MG63 (cell line): ENCODE measurements around the gene GNA15. TPM values are rescaled to one million over a fixed set of nuclear protein-coding genes. Genes with fewer than 3 reads are reported as not detected.
A peak's percentile ranks its signal among the peaks of the same experiment; 100 is the strongest.

ENCODE experiments used
- DNase-seq: peaks from one replicate; pipeline ENCODE4 v3.0.0-alpha.2; 2020
- H3K27me3 ChIP-seq: fragments of 250-450 bp; sonication (Bioruptor Pico); 2 replicates; pipeline ENCODE4 v1.5.1; 2020; ENCODE audit warnings: mild to moderate bottlenecking, moderate library complexity
- H3K36me3 ChIP-seq: fragments of 250-450 bp; sonication (Bioruptor Pico); 2 replicates; pipeline ENCODE4 v1.5.1; 2020; ENCODE audit warnings: mild to moderate bottlenecking, moderate library complexity
- H3K4me3 ChIP-seq: fragments of 250-450 bp; sonication (Bioruptor Pico); 2 replicates; pipeline ENCODE4 v1.5.1; 2020; ENCODE audit warnings: mild to moderate bottlenecking, moderate library complexity
- H3K9me3 ChIP-seq: fragments of 250-450 bp; sonication (Bioruptor Pico); 2 replicates; pipeline ENCODE4 v1.5.1; 2020; ENCODE audit warnings: mild to moderate bottlenecking, moderate library complexity
- total RNA-seq: library from RNA; depleted of rRNA; stranded (reverse); fragments of >200 nt; shearing (Covaris generic); gene quantifications from 2 replicates; pipeline ENCODE4 v1.2.3, GENCODE V29; 2014; ENCODE audit warnings: low replicate concordance

The GNA15 gene
- total RNA-seq, 1 experiment from 2014 or later: not detected

- Histone ChIP-seq H3K36me3 (no peaks in the 10 kb centered on the region), H3K27me3 (no peaks in the 10 kb centered on the region), H3K9me3 (no peaks in the 10 kb centered on the region), H3K4me3 (no peak overlapping the region)
- no peak for DNase-seq
These were observed 19.8 kb upstream of the GNA15 start for GRCh38 chr19:3115916-3116602.

- H3K27me3 ChIP-seq: no peaks in the 10 kb centered on the region
- H3K4me3 ChIP-seq: no peak overlapping the region
- no peaks in the 10 kb centered on the region for H3K9me3 ChIP-seq
- no peaks in the 10 kb centered on the region for H3K36me3 ChIP-seq
- no peak for DNase-seq
These were observed 19.2 kb upstream of the GNA15 start for GRCh38 chr19:3116621-3117020.

- H3K36me3 ChIP-seq: no peaks in the 10 kb centered on the region
- no peak overlapping the region for H3K4me3 ChIP-seq
- no peak for DNase-seq
- no peaks in the 10 kb centered on the region for H3K27me3 ChIP-seq
- H3K9me3 ChIP-seq: no peaks in the 10 kb centered on the region
These were observed 18.1 kb upstream of the GNA15 start for GRCh38 chr19:3117716-3118115.

- Histone ChIP-seq H3K27me3 (no peaks in the 10 kb centered on the region), H3K36me3 (no peaks in the 10 kb centered on the region)
These were observed 17.4 kb upstream of the GNA15 start for GRCh38 chr19:3118232-3119070.

DNA sequence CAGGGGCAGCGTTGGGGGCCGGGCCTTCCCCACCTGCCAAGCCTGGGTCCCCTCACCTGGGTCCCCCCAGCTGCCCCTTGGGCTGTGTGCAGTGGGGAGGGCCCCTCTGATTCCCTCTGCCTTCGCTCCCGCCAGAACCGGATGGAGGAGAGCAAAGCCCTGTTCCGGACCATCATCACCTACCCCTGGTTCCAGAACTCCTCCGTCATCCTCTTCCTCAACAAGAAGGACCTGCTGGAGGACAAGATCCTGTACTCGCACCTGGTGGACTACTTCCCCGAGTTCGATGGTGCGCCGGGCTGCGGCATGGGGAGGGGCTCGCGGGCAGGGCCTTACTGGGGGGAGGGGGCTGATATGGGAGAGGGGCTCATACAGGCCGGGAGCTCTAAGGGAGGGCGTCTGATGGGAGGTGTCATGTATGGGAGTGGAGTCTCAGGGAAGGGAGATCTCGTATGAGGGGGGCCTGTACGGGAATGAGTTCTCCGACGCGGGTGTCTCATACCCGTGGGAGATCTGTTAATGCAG is 16.7 kb upstream of the GNA15 start:
- H3K4me3 ChIP-seq: no peak overlapping the region
- no peaks in the 10 kb centered on the region for H3K36me3 ChIP-seq
- no peaks in the 10 kb centered on the region for H3K9me3 ChIP-seq
- no peak for DNase-seq
- H3K27me3 ChIP-seq: no peaks in the 10 kb centered on the region

More at GRCh38 chr19:3118232-3119070, 17.4 kb upstream of the GNA15 start:
- Histone ChIP-seq H3K9me3 (no peaks in the 10 kb centered on the region), H3K4me3 (no peak overlapping the region)
- DNase-seq: no peak

DNA sequence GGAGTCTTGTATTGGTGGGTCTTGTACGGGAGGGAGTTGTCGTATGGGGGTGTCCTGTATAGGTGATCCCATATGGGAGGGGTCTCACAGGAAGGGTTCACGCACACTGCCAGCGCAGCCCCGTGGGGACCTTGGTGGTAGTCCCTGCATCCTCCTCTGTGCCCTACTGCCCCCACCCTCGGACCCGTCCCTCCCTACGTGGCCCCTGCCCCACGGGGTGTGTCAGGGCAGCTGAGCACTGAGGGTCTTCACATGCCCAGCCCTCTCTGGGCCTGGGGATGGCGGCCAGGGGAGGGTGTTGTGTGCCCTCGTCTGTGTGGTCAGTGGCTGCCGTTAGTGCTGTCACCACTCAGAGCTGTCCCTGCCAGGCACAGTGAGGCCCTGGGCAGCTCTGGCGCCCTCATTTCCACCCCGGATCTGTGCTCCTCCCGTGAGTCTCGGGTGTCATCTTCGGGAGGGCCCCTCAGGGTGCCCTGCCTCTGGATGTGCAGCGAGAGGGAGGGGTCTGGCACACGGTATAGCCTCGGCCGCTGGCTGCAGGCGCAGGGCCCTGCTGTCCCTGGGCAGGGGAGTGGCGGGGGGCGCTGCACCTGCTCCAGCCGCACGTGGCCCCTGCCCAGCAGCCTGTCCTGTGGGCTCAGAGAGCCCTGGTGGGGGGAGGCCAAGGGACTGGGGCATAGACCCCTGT is 16.0 kb upstream of the GNA15 start:
- no peaks in the 10 kb centered on the region for H3K9me3 ChIP-seq
- DNase-seq: no peak
- H3K4me3 ChIP-seq: no peak overlapping the region
- H3K36me3 ChIP-seq: no peaks in the 10 kb centered on the region
- H3K27me3 ChIP-seq: no peaks in the 10 kb centered on the region

GRCh38 chr19:3120611-3121276 is 15.1 kb upstream of the GNA15 start:
- no peak for DNase-seq
- Histone ChIP-seq H3K27me3 (no peaks in the 10 kb centered on the region), H3K36me3 (no peaks in the 10 kb centered on the region)

GRCh38 chr19:3121396-3121795 is 14.4 kb upstream of the GNA15 start:
- no peaks in the 10 kb centered on the region for H3K27me3 ChIP-seq
- no peak for DNase-seq
- no peak overlapping the region for H3K4me3 ChIP-seq
- no peaks in the 10 kb centered on the region for H3K36me3 ChIP-seq
- no peaks in the 10 kb centered on the region for H3K9me3 ChIP-seq

More at GRCh38 chr19:3120611-3121276, 15.1 kb upstream of the GNA15 start:
- Histone ChIP-seq H3K9me3 (no peaks in the 10 kb centered on the region), H3K4me3 (no peak overlapping the region)

DNA sequence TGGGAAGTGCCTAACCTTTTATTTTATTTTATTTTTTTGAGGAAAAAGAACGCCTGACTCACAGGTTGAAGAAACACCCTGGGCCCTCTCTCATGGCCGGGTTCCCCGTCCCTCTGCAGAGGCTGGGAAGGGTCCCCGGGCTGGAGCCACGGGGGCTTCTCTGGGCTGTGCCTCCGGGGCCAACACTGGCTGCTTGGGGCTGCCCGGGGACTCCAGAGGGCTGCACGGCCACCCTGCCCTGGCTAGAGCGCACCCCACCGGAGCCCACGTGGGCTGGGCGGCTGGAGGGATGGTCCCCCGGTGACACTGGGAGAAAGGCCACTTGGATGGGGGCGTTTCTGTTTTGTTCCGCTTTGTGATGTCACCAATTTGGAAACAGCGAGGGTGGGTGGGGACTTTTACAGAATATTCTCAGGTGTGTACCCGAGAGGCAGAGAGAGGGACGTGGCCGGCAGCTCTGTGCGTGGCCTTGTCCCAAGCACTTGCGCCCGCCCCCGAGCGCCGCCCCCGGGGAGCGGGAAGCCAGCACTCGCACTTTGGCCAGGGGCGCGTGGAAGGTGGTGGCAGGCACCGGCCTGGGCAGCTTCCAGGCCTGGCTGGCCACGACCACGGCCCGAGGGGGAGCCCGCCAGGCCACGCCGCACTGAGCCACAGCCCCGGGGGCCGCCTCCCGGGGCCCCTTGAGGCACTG is 13.9 kb upstream of the GNA15 start:
- H3K27me3 ChIP-seq: no peaks in the 10 kb centered on the region
- H3K4me3 ChIP-seq: no peak overlapping the region
- H3K36me3 ChIP-seq: no peaks in the 10 kb centered on the region
- no peak for DNase-seq
- H3K9me3 ChIP-seq: no peaks in the 10 kb centered on the region

DNA sequence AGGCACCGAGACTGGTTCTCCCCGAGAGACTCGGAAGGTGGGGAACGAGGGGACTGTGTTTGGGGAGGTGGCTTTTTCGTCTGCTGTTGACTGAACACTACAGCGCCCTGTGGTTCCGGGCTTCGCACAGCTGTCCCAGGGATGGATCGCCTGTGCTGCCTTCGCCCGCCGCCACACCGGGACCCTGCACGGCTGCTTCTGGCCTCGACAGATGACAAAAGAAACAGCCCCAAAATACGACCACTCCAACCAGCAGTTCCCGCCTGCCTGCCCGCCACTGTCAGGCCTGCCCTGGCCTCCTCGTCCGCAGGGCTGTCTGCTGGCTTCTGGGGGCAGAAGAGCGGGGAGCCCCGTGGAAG is 13.3 kb upstream of the GNA15 start:
- no peaks in the 10 kb centered on the region for H3K9me3 ChIP-seq
- no peaks in the 10 kb centered on the region for H3K36me3 ChIP-seq
- H3K4me3 ChIP-seq: no peak overlapping the region
- no peaks in the 10 kb centered on the region for H3K27me3 ChIP-seq
- no peak for DNase-seq

GRCh38 chr19:3123088-3123721 is 12.6 kb upstream of the GNA15 start:
- no peak overlapping the region for H3K4me3 ChIP-seq
- no peak for DNase-seq
- H3K36me3 ChIP-seq: no peaks in the 10 kb centered on the region
- no peaks in the 10 kb centered on the region for H3K27me3 ChIP-seq
- H3K9me3 ChIP-seq: no peaks in the 10 kb centered on the region

GRCh38 chr19:3123956-3124355 is 11.9 kb upstream of the GNA15 start:
- H3K9me3 ChIP-seq: no peaks in the 10 kb centered on the region
- H3K36me3 ChIP-seq: no peaks in the 10 kb centered on the region

GRCh38 chr19:3124630-3125029 is 11.2 kb upstream of the GNA15 start:
- Histone ChIP-seq H3K27me3 (no peaks in the 10 kb centered on the region), H3K36me3 (no peaks in the 10 kb centered on the region), H3K9me3 (no peaks in the 10 kb centered on the region), H3K4me3 (no peak overlapping the region)
- no peak for DNase-seq

More at GRCh38 chr19:3123956-3124355, 11.9 kb upstream of the GNA15 start:
- no peak overlapping the region for H3K4me3 ChIP-seq
- no peaks in the 10 kb centered on the region for H3K27me3 ChIP-seq
- DNase-seq: no peak

DNA sequence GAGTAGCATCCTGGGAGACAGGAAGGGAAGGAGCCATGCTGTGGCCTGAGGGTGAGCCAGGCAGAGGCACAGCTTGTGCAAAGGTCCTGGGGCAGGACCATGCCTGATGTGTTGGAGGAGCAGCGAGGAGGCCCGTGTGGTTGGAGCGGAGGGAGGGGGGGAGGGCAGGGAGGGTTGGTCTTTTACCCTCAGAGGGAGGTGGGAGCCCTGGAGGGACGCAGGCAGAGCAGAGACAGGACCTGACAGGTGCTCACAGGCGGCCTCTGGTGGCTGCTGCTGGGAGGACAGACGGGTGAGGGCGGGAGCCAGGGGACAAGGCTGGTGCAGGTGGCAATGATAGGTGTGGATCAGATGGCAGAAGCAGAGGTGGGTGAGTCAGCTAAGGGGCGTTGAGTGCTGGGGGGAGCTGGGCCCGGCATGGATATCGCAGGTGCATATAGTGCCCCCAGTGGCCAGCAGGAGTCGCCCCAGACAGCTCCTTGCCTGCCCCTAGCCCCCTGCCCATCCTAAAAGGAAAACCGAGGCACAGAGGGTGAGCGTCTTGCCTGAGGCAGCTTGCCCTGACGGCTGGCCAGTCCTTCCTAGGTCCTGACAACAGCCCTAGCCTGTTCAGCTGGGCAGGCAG is 9.8 kb upstream of the GNA15 start:
- Histone ChIP-seq H3K4me3 (no peak overlapping the region), H3K27me3 (no peaks in the 10 kb centered on the region), H3K36me3 (no peaks in the 10 kb centered on the region), H3K9me3 (no peaks in the 10 kb centered on the region)
- peak; percentile 8 for DNase-seq

DNA sequence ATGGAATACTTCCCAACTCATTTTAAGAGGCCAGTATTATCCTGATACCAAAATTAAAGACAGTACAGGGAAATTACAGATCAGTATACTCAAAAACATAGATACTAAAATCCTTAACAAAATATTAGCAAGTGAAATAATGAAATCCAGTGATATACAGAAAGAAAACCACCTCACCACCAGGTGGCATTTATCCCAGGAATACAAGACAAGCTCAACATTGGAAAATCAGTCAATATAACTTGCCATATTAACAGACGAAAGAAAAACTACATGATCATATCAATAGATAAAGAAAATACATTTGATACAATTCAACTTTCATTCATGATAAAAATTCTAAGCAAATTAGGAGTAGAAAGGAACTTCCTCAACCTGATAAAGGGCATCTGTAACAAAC is 6.7 kb upstream of the GNA15 start:
- no peak for DNase-seq
- H3K4me3 ChIP-seq: no peak overlapping the region
- no peaks in the 10 kb centered on the region for H3K36me3 ChIP-seq
- no peaks in the 10 kb centered on the region for H3K27me3 ChIP-seq
- no peaks in the 10 kb centered on the region for H3K9me3 ChIP-seq
